Mucosa of stomach (tissue), 1 donor: Measurements from ENCODE around the gene ADNP.

Experiments
- H3K27me3 ChIP-seq: one replicate; pipeline ENCODE4 v1.7.0; 2013; ENCODE audit warnings: mild to moderate bottlenecking, low read length; ENCODE audit not compliant: control insufficient read depth, insufficient read depth
- H3K36me3 ChIP-seq: one replicate; pipeline ENCODE4 v1.7.0; 2013; ENCODE audit warnings: low read length; ENCODE audit not compliant: control insufficient read depth, insufficient read depth
- H3K4me1 ChIP-seq: one replicate; pipeline ENCODE4 v1.7.0; 2013; ENCODE audit warnings: mild to moderate bottlenecking, low read length; ENCODE audit not compliant: control insufficient read depth, insufficient read depth
- H3K4me3 ChIP-seq: one replicate; pipeline ENCODE4 v1.7.0; 2013; ENCODE audit warnings: low read length
- H3K9ac ChIP-seq: one replicate; pipeline ENCODE4 v1.7.0; 2013; ENCODE audit warnings: mild to moderate bottlenecking, low read length, moderate library complexity
- H3K9me3 ChIP-seq: one replicate; pipeline ENCODE4 v1.7.0; 2013; ENCODE audit warnings: mild to moderate bottlenecking, low read length, moderate library complexity; ENCODE audit not compliant: control insufficient read depth
- donor health status: Pancreatic carcinoma.

ADNP gene

DNA sequence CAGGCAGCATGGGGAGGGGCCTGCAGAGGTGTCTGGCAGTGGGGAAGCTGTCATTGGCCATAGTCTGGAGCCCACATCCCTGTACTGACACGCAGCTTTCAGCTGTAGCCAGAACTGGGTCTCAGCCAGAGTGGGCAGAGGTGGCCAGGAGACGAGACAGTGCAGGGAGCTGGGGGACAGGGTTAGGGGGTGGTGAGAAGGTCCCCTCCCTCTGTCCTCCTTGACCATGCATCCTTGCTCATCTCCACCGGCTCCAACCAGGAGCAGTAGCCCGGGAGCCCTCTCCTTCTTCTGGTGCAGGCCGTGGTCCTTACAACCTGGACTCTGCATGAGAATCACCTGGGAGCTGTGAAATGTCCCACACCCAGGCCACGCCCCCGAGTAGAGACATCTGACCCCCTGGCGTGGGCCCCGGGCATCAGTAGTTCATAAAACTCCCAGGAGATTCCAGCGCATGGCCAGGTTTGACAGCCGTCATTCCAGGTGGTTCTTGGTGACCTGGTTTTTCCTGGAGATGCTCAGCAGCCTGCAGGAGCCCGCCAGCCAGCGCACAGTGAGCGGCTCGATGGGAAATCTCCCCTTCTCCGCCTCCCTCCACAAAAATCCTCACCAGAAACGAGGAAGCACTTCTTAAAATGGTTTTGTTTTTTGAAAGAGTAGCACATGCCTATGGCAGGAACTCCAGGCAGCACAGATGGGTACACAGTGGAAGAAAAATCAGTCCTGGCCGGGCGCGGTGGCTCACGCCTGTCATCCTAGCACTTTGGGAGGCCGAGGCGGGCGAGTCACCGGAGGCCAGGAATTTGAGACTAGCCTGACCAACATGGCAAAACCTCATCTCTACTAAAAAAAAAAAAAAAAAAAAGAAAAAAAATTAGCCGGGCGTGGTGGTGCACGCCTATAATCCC is 56.2 kb downstream of the ADNP start:
- Histone ChIP-seq H3K9ac (no peak overlapping the region), H3K36me3 (no peaks in the 10 kb centered on the region), H3K27me3 (no peaks in the 10 kb centered on the region), H3K4me3 (no peak overlapping the region), H3K4me1 (no peaks in the 10 kb centered on the region), H3K9me3 (no peaks in the 10 kb centered on the region)

GRCh38 chr20:50874111-50874757 is 57.0 kb downstream of the ADNP start:
- H3K9ac ChIP-seq: no peak overlapping the region
- H3K4me3 ChIP-seq: no peak overlapping the region
- H3K9me3 ChIP-seq: no peaks in the 10 kb centered on the region
- H3K4me1 ChIP-seq: peaks cover 1% of the 10 kb centered on the region
- no peaks in the 10 kb centered on the region for H3K27me3 ChIP-seq
- H3K36me3 ChIP-seq: no peaks in the 10 kb centered on the region

DNA sequence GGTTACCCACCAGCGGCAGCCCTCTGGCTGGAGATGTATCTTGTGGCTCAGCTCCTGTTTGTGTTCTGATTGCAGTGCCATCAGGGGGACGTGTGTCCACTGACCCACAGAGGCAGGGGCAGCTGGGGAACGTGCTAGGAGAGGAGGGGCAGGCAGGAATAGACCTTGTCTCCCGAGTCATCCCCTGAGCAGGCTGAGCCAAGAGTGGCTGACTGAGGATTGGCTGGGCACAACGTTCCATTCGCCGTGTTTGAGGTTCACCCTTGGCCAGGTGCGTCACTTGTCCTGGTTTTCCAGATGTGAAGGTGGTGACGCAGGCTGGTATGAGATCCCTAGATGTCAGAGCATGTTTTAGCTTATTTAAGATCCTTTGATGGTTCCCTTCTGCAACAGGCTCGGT is 57.7 kb downstream of the ADNP start:
- H3K27me3 ChIP-seq: no peaks in the 10 kb centered on the region
- no peaks in the 10 kb centered on the region for H3K9me3 ChIP-seq
- no peak overlapping the region for H3K9ac ChIP-seq
- H3K4me3 ChIP-seq: no peak overlapping the region
- H3K4me1 ChIP-seq: peaks cover 7% of the 10 kb centered on the region
- no peaks in the 10 kb centered on the region for H3K36me3 ChIP-seq

- Histone ChIP-seq H3K36me3 (no peaks in the 10 kb centered on the region), H3K27me3 (no peaks in the 10 kb centered on the region), H3K4me3 (no peak overlapping the region), H3K9ac (no peak overlapping the region), H3K9me3 (no peaks in the 10 kb centered on the region), H3K4me1 (peaks cover 7% of the 10 kb centered on the region)
Measured at GRCh38 chr20:50872560-50873425, 58.4 kb downstream of the ADNP start.

DNA sequence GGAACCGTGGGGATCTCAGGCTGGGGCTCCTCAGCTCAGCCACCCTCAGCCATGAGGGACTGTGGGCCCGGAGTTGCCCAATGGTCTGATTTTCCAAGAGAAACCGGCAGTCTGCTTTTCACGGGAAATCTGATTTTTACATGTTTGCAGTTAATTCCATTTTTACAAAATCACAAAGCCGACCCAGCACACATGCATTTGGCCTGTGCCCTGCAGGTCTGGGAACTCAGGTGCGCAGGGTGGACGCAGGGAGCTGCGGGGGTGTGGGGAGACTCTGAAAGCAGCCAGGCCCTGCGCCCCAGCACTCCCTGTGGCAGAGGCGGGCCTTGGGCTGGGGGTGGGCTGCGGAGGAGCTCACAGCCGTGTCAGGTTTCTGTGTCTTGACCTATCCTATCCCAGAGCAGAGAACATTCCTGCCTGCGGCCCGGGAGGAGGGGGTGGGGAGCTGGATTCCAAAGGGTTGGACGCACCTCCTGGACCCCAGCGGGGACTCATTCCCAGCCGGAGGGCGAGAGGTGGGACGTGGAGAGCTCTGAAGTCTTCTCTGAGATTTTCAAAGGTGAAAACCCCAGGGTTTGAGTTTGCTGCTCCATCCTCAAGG is 60.6 kb downstream of the ADNP start:
- Histone ChIP-seq H3K4me1 (peaks cover 7% of the 10 kb centered on the region), H3K9ac (no peak overlapping the region), H3K9me3 (no peaks in the 10 kb centered on the region), H3K36me3 (no peaks in the 10 kb centered on the region), H3K4me3 (no peak overlapping the region), H3K27me3 (no peaks in the 10 kb centered on the region)

GRCh38 chr20:50868509-50869495 is 62.4 kb downstream of the ADNP start:
- Histone ChIP-seq H3K9me3 (no peaks in the 10 kb centered on the region), H3K27me3 (no peaks in the 10 kb centered on the region), H3K4me1 (peaks cover 7% of the 10 kb centered on the region)

GRCh38 chr20:50867805-50868204 is 63.4 kb downstream of the ADNP start:
- no peaks in the 10 kb centered on the region for H3K9me3 ChIP-seq
- peaks cover 7% of the 10 kb centered on the region for H3K4me1 ChIP-seq
- H3K27me3 ChIP-seq: no peaks in the 10 kb centered on the region
- no peak overlapping the region for H3K9ac ChIP-seq
- no peaks in the 10 kb centered on the region for H3K36me3 ChIP-seq
- no peak overlapping the region for H3K4me3 ChIP-seq

More at GRCh38 chr20:50868509-50869495, 62.4 kb downstream of the ADNP start:
- no peak overlapping the region for H3K4me3 ChIP-seq
- H3K9ac ChIP-seq: no peak overlapping the region
- H3K36me3 ChIP-seq: no peaks in the 10 kb centered on the region

- H3K4me3 ChIP-seq: no peak overlapping the region
- H3K36me3 ChIP-seq: no peaks in the 10 kb centered on the region
Measured at GRCh38 chr20:50866831-50867230, 64.4 kb downstream of the ADNP start.

GRCh38 chr20:50866036-50866685 is 65.1 kb downstream of the ADNP start:
- H3K9me3 ChIP-seq: no peaks in the 10 kb centered on the region
- H3K27me3 ChIP-seq: no peaks in the 10 kb centered on the region
- no peaks in the 10 kb centered on the region for H3K36me3 ChIP-seq

More at GRCh38 chr20:50866831-50867230, 64.4 kb downstream of the ADNP start:
- H3K9me3 ChIP-seq: no peaks in the 10 kb centered on the region
- peaks cover 7% of the 10 kb centered on the region for H3K4me1 ChIP-seq
- no peaks in the 10 kb centered on the region for H3K27me3 ChIP-seq
- H3K9ac ChIP-seq: no peak overlapping the region

DNA sequence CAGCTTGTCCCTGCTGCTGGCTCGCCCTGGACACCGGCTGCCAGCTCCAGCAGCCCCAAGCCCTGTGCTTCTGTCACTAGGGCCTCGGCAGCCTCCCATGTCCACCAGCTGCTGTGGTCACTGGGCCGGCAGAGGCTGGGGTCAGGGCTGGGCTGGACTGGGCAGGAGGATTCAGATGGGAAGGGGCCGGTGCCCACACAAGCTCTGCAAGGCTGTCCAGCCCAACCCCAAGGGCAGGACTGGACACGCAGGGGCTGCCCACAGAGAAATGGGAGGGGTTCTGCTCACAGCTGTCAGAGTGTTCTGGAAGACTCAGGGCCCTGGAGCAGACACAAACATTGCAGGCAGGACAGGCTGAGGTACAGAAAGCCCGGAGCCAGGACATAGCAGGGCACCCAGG is 65.6 kb downstream of the ADNP start:
- Histone ChIP-seq H3K4me3 (no peak overlapping the region), H3K27me3 (no peaks in the 10 kb centered on the region), H3K9ac (no peak overlapping the region), H3K9me3 (no peaks in the 10 kb centered on the region), H3K4me1 (peaks cover 7% of the 10 kb centered on the region), H3K36me3 (no peaks in the 10 kb centered on the region)

More at GRCh38 chr20:50866036-50866685, 65.1 kb downstream of the ADNP start:
- Histone ChIP-seq H3K4me1 (peaks cover 7% of the 10 kb centered on the region), H3K9ac (no peak overlapping the region), H3K4me3 (no peak overlapping the region)
